ENCODE results near the gene KRTAP12-1. TPM values are rescaled to one million over a fixed set of nuclear protein-coding genes. Genes with fewer than 3 reads are reported as not detected.
"Not testable (repeated sequence)": the region's sequence is repeated elsewhere in the genome, so short reads cannot be mapped to it uniquely, and the experiment has no call there.

KRTAP12-1 gene
- total RNA-seq, 1 experiment from 2014 or later = not detected

GRCh38 chr21:44697811-44698734, 16.1 kb upstream of the KRTAP12-1 start:
- peak; percentile 24 for DNase-seq (ENCODE audit: low read depth)

DNA sequence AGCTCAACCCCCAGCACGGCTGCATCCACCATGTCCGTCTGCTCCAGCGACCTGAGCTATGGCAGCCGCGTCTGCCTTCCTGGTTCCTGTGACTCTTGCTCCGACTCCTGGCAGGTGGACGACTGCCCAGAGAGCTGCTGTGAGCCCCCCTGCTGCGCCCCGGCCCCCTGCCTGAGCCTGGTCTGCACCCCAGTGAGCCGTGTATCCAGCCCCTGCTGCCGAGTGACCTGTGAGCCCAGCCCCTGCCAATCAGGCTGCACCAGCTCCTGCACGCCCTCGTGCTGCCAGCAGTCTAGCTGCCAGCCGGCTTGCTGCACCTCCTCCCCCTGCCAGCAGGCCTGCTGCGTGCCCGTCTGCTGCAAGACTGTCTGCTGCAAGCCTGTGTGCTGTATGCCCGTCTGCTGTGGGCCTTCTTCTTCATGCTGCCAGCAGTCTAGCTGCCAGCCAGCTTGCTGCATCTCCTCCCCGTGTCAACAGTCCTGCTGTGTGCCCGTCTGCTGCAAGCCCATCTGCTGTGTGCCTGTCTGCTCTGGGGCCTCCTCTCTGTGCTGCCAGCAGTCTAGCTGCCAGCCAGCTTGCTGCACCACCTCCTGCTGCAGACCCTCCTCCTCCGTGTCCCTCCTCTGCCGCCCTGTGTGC, 15.3 kb upstream of the KRTAP12-1 start, which contains the start of gene KRTAP10-12:
Gene KRTAP10-12 (plus strand): TSS at position 1 of the 639 bp plus-strand sequence. CDS start 30 bp downstream, at position 31.
- not testable (repeated sequence) for DNase-seq (ENCODE audit: low read depth)

DNA sequence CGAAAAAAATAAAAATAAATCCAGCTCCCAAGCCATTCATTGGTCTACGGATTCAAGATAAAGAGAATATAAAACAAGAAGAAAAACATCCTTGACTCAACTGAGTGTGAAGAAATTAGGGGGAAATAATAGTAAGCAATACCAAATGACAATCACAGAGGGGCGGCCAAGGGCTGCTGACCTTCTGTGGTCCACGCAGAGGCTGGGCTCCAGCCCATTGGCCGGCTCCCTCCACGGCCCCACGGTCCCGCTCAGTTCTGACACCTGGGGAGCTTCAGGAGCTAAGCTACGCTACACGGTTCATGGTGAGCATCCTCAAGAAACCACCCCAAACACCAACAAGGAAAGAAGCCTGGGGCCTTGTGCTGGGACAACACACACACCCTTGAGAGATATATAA, 14.6 kb upstream of the KRTAP12-1 start:
- no peak for DNase-seq (ENCODE audit: low read depth)

GRCh38 chr21:44695641-44696040, 13.7 kb upstream of the KRTAP12-1 start:
- no peak for DNase-seq (ENCODE audit: low read depth)

- no peak for DNase-seq (ENCODE audit: low read depth)
Observed at GRCh38 chr21:44695184-44695583, 13.2 kb upstream of the KRTAP12-1 start.

- DNase-seq (ENCODE audit: low read depth) = no peak
Observed at GRCh38 chr21:44694776-44695175, 12.8 kb upstream of the KRTAP12-1 start.

GRCh38 chr21:44692798-44693512, 11.0 kb upstream of the KRTAP12-1 start:
- DNase-seq (ENCODE audit: low read depth) = no peak

DNA sequence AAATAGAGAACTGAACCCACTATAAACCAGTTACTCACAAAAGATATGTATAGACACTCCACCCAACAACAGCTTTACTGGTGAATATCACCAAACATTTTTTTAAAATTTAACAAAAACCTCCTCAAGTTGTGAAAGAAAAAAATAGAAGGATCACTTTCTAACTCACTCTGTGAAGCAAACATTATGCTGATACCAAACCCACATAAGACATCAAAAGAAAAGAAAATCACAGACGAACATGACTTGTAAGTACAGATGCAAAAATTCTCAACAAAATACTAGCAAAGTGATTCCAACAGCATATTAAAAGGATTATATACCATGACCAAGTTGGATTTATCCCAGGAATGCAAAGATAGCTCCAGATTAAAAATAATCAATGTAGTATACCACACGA, 9.7 kb upstream of the KRTAP12-1 start:
- DNase-seq (ENCODE audit: low read depth) = no peak

DNA sequence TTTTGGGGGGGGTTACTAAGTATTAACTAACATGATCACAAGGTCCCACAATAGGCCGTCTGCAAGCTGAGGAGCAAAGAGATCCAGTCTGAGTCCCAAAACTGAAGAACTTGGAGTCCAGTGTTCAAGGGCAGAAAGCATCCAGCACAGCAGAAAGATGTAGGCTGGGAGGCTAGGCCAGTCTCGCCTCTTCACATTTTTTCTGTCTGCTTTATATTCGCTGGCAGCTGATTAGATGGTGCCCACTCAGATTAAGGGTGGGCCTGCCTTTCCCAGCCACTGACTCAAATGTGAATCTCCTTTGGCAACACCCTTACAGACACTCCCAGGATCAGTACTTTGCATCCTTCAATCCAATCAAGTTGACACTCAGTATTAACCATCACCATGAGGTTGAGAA, 7.8 kb upstream of the KRTAP12-1 start:
- not testable (repeated sequence) for DNase-seq (ENCODE audit: low read depth)

- DNase-seq (ENCODE audit: low read depth) = peak; percentile 9
Observed at GRCh38 chr21:44687671-44688070, 5.7 kb upstream of the KRTAP12-1 start.

DNA sequence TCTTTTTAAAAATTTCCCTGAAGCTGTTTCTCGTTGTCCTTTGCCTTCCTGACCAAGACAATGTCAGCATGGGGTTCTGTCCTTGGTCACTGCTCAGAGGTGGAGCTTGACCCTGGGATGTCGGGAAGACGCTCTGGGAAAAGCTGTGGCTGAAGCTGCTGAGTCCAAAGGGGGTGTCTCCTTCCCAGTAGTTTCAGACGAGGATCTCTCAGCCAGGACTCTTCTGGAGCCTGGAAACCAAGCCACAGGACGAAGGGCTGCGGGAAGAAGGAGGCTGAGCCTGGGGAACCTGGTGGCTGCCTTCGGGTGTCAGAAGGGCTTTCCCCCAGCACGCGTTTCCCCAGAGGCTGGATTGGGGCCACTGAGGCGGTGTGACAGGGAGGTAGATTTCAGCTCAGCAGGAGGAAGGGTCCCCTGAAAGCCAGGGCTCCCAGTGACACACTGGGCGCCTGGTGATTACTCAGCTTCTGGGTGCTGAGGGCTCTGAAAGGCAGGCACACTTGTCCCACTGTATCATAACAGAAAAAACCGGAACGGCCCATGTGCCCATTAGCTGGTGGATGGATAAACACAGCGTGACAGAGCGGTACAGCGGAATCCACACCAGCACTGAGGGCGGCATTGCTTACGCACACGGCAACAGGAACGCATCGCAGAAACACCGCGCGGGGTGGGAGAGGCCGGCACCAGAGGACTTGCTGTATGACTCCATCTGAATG, 5.0 kb upstream of the KRTAP12-1 start:
- no peak for DNase-seq (ENCODE audit: low read depth)

GRCh38 chr21:44686000-44686781, 4.2 kb upstream of the KRTAP12-1 start:
- no peak for DNase-seq (ENCODE audit: low read depth)

DNA sequence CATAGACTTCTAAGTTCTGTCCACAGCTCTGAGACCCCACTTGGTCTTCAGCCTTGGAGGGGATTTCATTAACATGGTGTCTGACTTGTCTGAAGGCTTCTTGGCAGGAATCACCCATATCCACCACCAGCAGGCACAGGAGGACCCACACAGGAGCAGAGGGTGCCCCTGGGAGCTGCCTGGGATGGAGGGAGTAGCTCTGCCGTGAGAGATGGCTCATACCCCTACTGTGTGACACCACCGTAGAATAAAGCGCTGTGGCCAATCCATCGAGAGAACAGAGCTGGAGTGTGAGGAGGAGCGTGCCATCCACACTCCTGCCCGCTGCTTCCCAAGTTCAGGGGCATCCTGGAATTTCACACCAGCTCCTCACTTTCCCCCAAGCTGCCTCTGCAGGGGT, 3.1 kb upstream of the KRTAP12-1 start:
- DNase-seq (ENCODE audit: low read depth) = not testable (repeated sequence)

GRCh38 chr21:44684483-44684882, 2.5 kb upstream of the KRTAP12-1 start:
- no peak for DNase-seq (ENCODE audit: low read depth)

DNA sequence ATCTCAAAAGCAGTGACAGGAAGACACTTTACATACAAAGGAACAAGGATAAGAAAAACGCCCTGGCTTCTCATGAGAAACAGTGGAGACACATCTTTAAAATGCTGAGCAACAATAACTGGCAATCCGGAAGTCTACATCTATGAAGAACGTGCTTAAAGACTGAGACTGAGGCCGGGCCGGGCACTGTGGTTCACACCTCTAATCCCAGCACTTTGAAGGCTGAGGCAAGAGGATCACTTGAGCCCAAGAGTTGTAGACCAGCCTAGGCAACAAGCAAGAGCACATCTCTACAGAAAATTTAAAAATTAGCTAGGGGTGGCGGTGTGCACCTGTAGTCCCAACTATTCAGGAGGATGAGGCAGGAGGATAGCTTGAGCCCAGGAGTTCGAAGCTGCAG, 2.1 kb upstream of the KRTAP12-1 start:
- no peak for DNase-seq (ENCODE audit: low read depth)

GRCh38 chr21:44682580-44683151, 703 bp upstream of the KRTAP12-1 start:
- DNase-seq (ENCODE audit: low read depth) = no peak

- no peak for DNase-seq (ENCODE audit: low read depth)
Observed at GRCh38 chr21:44681152-44681551, 811 bp downstream of the KRTAP12-1 start.

DNA sequence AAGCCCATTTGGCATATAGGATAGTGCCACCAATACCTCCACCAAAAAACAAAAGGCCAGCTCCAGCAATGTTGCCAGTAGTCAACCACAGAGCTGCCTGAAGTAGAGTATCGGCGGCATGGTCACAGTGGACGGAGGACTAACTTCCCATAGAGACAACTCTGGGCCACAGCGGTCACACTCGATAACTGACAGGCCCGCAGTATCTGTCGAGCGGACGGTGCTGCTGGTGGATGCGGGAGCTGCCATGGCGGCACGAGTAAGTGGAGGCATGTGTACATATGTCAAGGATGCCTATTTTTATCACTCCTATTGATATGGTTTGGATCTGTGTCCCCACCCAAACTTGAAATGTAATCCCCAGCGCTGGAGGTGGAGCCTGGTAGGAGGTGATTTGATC, 4.1 kb downstream of the KRTAP12-1 start:
- DNase-seq (ENCODE audit: low read depth) = no peak

- no peak for DNase-seq (ENCODE audit: low read depth)
Observed at GRCh38 chr21:44671911-44672310, 10.1 kb downstream of the KRTAP12-1 start.
